Spleen (tissue), 11 donors: ENCODE data around the gene RTL10. TPM values are rescaled to one million over a fixed set of nuclear protein-coding genes. Genes with fewer than 3 reads are reported as not detected.
A peak's percentile ranks its signal among the peaks of the same experiment; 100 is the strongest.

Experiments
- DNase-seq: peaks from one replicate; pipeline ENCODE4 v3.0.0-alpha.2; 2020
- H3K27ac ChIP-seq, 8 donors: fragments of 200-600 bp; sonication (generic) in 7 of 8; 1 replicate in 4 of 8; 2 replicates in 4 of 8; pipeline versions ENCODE4 v1.5.0 to v1.8.0; 2016 to 2021; ENCODE audit warnings: inconsistent platforms in 4 of 8, mild to moderate bottlenecking in 4 of 8, moderate library complexity in 1 of 8
- H3K27me3 ChIP-seq, 7 donors: fragments of 200-600 bp; sonication (generic) in 6 of 7; replicated peaks in 1 of 7; 1 replicate in 4 of 7; 2 replicates in 3 of 7; pipeline versions ENCODE4 v1.5.0 to v1.8.0; 2016 to 2021; ENCODE audit warnings: inconsistent platforms in 3 of 7, mild to moderate bottlenecking in 1 of 7
- H3K36me3 ChIP-seq, 6 donors: fragments of 200-600 bp; sonication (generic) in 5 of 6; 1 replicate in 4 of 6; 2 replicates in 2 of 6; pipeline versions ENCODE4 v1.5.0 to v1.8.0; 2016 to 2021; ENCODE audit warnings: inconsistent platforms in 2 of 6
- H3K4me1 ChIP-seq, 6 donors: fragments of 200-600 bp; sonication (generic) in 5 of 6; 1 replicate in 3 of 6; 2 replicates in 3 of 6; pipeline versions ENCODE4 v1.5.0 to v1.8.0; 2016 to 2021; ENCODE audit warnings: inconsistent platforms in 3 of 6
- H3K4me3 ChIP-seq, 8 donors: fragments of 200-600 bp; sonication (generic) in 7 of 8; 1 replicate in 4 of 8; 2 replicates in 4 of 8; pipeline versions ENCODE4 v1.5.0 to v1.8.0; 2016 to 2021; ENCODE audit warnings: inconsistent platforms in 4 of 8, mild to moderate bottlenecking in 4 of 8, moderate library complexity in 2 of 8
- H3K9me3 ChIP-seq, 8 donors: fragments of 200-600 bp; sonication (generic) in 7 of 8; 1 replicate in 4 of 8; 2 replicates in 4 of 8; pipeline versions ENCODE4 v1.5.0 to v1.8.0; 2016 to 2021; ENCODE audit warnings: inconsistent platforms in 4 of 8
- CTCF ChIP-seq, 11 experiments: fragments of 200-600 bp in 7 of 11; fragments of 450-650 bp in 4 of 11; sonication (generic) in 4 of 11; IDR thresholded peaks in 8 of 11; conservative IDR thresholded peaks in 3 of 11; 1 replicate in 7 of 11; 2 replicates in 4 of 11; pipeline versions ENCODE4 v1.4.0 to v1.8.0; 2016 to 2021; ENCODE audit warnings: antibody characterized with exemption in 11 of 11, inconsistent platforms in 4 of 11, mild to moderate bottlenecking in 1 of 11
- POLR2A ChIP-seq, 3 donors: fragments of 450-650 bp; IDR thresholded peaks; one replicate each; pipeline ENCODE4 v1.5.1; 2017; ENCODE audit warnings: antibody characterized with exemption in 3 of 3, mild to moderate bottlenecking in 1 of 3
- POLR2AphosphoS5 ChIP-seq, 3 donors: sonication (generic); formaldehyde crosslinking; IDR thresholded peaks; one replicate each; pipeline ENCODE4 v1.5.1; 2017; ENCODE audit warnings: antibody characterized with exemption in 3 of 3
- WGBS, 5 donors: extraction: QIAGEN DNeasy Blood & Tissue Kit in 3 of 5; methylation state at CpG; one replicate each; pipeline versions ENCODE4 v1.1.5 to v1.1.7; 2013 to 2018; 5-methylcytosine and 5-hydroxymethylcytosine counted together
- intact Hi-C: fragments of 100-400 bp; cut with DNase I; formaldehyde crosslinking; loops from one replicate; pipeline ENCODE4 v1.15.0; 2023; ENCODE audit warnings: low total_unique reads
- polyA plus RNA-seq, 3 donors: library from polyadenylated mRNA; stranded (reverse); fragments of 200-250 nt; gene quantifications; one replicate each; pipeline ENCODE4 v1.2.1, GENCODE V29; 2013
- total RNA-seq, 7 donors: library from RNA; depleted of rRNA in 3 of 7; stranded (reverse); fragments of >200 nt in 3 of 7; fragmentation: NEBNext Ultra II Directional in 4 of 7; extraction: Animal tissue kit (Norgen Biotek cat#: 25700) in 4 of 7; gene quantifications; one replicate each; pipeline versions ENCODE4 v1.1.0 to v1.2.1, GENCODE V29; 2016 to 2021
- donor health status: healthy with polysubstance abuse.
- donor health status: DM: no; HTN: no; CAD: no; lungs with moderate emphysema.
- donor health status: DM: no; HTN: no; CAD: no.
- donor health status: Bipolar disorder and iron deficiency.
- donor health status: healthy.
- donor health status: DM: no; HTN: no; CAD: no.
- donor health status: DM: yes; HTN: yes; CAD: no.

RTL10 gene
- total and polyA plus RNA-seq, 10 donors, result 8.3 to 22.9 (median 17.8) TPM

GRCh38 chr22:19895160-19895849, 40.6 kb upstream of the RTL10 start:
- Histone ChIP-seq H3K27me3 (no peaks in the 10 kb centered on the region), H3K36me3 (peaks cover 0 to 72% (median 19%) of the 10 kb centered on the region in 6 donors), H3K27ac (no peak overlapping the region), H3K4me3 (no peak overlapping the region), H3K9me3 (no peaks in the 10 kb centered on the region), H3K4me1 (peaks cover 20 to 38% (median 32%) of the 10 kb centered on the region in 6 donors)
- TF ChIP-seq CTCF (IDR thresholded peaks at IDR 0.05 in 8 of 11, conservative IDR thresholded peaks at IDR 0.05 in 3 of 11), result no peak
- no peak for TF ChIP-seq POLR2A (IDR thresholded peaks at IDR 0.05)
- TF ChIP-seq POLR2AphosphoS5 (IDR thresholded peaks at IDR 0.05), result peak in 1 of 3 donors; percentile 34
- 91 to 94% (median 93%) methylated on average over 14 to 23 of the region's 23 CpGs for WGBS, 5 donors
- peak; percentile 64 for DNase-seq
- intact Hi-C loops, result no loop called here

GRCh38 chr22:19893363-19893762, 38.7 kb upstream of the RTL10 start:
- Histone ChIP-seq H3K4me1 (peaks cover 20 to 53% (median 33%) of the 10 kb centered on the region in 6 donors), H3K36me3 (peaks cover 0 to 59% (median 15%) of the 10 kb centered on the region in 6 donors), H3K27me3 (no peaks in the 10 kb centered on the region), H3K9me3 (no peaks in the 10 kb centered on the region), H3K27ac (peak overlapping the region in 3 of 8 donors; percentile 83 to 89 (median 84)), H3K4me3 (no peak overlapping the region)
- intact Hi-C loops, result no loop called here
- no peak for DNase-seq
- TF ChIP-seq CTCF (IDR thresholded peaks at IDR 0.05 in 8 of 11, conservative IDR thresholded peaks at IDR 0.05 in 3 of 11) (no peak), POLR2AphosphoS5 (IDR thresholded peaks at IDR 0.05) (peak in 1 of 3 donors; percentile 20), POLR2A (IDR thresholded peaks at IDR 0.05) (no peak)
- WGBS, 5 donors, result 80 to 95% (median 94%) methylated on average over 12 to 15 of the region's 15 CpGs

GRCh38 chr22:19892925-19893324, 38.3 kb upstream of the RTL10 start:
- intact Hi-C loops, result no loop called here
- WGBS, 5 donors, result 90 to 92% (median 90%) methylated on average over 13 of the region's 13 CpGs
- H3K9me3 ChIP-seq, result no peaks in the 10 kb centered on the region
- TF ChIP-seq POLR2AphosphoS5 (IDR thresholded peaks at IDR 0.05) (no peak), POLR2A (IDR thresholded peaks at IDR 0.05) (no peak), CTCF (IDR thresholded peaks at IDR 0.05 in 8 of 11, conservative IDR thresholded peaks at IDR 0.05 in 3 of 11) (no peak)
- H3K27me3 ChIP-seq, result no peaks in the 10 kb centered on the region
- peaks cover 20 to 57% (median 34%) of the 10 kb centered on the region in 6 donors for H3K4me1 ChIP-seq
- no peak for DNase-seq
- no peak overlapping the region for H3K4me3 ChIP-seq
- H3K36me3 ChIP-seq, result peaks cover 0 to 55% (median 12%) of the 10 kb centered on the region in 6 donors
- H3K27ac ChIP-seq, result peak overlapping the region in 7 of 8 donors; percentile 27 to 89 (median 84)

GRCh38 chr22:19892257-19892879, 37.7 kb upstream of the RTL10 start:
- TF ChIP-seq CTCF (IDR thresholded peaks at IDR 0.05 in 8 of 11, conservative IDR thresholded peaks at IDR 0.05 in 3 of 11) (no peak), POLR2A (IDR thresholded peaks at IDR 0.05) (no peak), POLR2AphosphoS5 (IDR thresholded peaks at IDR 0.05) (peak; percentile 27 to 81 (median 60))
- WGBS, 5 donors, result 20 to 35% (median 29%) methylated on average over 22 to 24 of the region's 24 CpGs
- Histone ChIP-seq H3K9me3 (no peaks in the 10 kb centered on the region), H3K27ac (peak overlapping the region; percentile 27 to 89 (median 84)), H3K36me3 (peaks cover 0 to 52% (median 8%) of the 10 kb centered on the region in 6 donors), H3K4me3 (peak overlapping the region in 7 of 8 donors; percentile 3 to 64 (median 29)), H3K27me3 (no peaks in the 10 kb centered on the region), H3K4me1 (peaks cover 20 to 63% (median 36%) of the 10 kb centered on the region in 6 donors)
- DNase-seq, result no peak
- intact Hi-C loops, result no loop called here
